Fibroblast of lung (primary cell): ENCODE measurements around the gene GALNT7.

ENCODE experiments used
- EZH2 ChIP-seq: IDR thresholded peaks from 2 replicates; pipeline ENCODE4 v1.5.1; 2012; ENCODE audit warnings: low read length, control low read depth, mild to moderate bottlenecking; ENCODE audit errors: missing control alignments
- TF ChIP-seq, protein P1 (sequence below), 2 donors: IDR thresholded peaks in 1 of 2; conservative IDR thresholded peaks in 1 of 2; 1 replicate in 1 of 2; 2 replicates in 1 of 2; pipeline ENCODE4 v1.5.1; 2011 to 2012; ENCODE audit warnings: low read length in 2 of 2, control low read depth in 1 of 2, inconsistent platforms in 1 of 2, low read depth in 1 of 2, mild to moderate bottlenecking in 1 of 2

DNA sequence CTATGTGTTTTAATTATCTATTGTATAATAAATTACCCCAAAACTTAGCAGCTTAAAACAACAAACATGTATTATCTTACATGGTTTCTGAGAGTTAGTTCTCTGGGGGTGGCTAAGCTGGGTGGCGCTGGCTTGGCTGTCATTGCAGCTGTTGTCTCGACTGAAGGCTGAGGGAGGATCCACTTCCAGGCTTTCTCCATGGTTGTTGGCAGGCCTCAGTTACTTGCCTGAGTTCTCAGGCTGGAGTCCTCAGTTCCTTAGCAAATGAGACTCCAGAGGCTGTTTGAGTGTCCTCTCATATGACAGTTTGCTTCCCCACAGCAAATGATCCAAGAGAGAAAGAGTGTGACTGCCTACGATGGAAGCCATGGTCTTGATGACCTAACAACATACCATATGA is 23.5 kb upstream of the GALNT7 start:
- TF ChIP-seq, protein P1, sequence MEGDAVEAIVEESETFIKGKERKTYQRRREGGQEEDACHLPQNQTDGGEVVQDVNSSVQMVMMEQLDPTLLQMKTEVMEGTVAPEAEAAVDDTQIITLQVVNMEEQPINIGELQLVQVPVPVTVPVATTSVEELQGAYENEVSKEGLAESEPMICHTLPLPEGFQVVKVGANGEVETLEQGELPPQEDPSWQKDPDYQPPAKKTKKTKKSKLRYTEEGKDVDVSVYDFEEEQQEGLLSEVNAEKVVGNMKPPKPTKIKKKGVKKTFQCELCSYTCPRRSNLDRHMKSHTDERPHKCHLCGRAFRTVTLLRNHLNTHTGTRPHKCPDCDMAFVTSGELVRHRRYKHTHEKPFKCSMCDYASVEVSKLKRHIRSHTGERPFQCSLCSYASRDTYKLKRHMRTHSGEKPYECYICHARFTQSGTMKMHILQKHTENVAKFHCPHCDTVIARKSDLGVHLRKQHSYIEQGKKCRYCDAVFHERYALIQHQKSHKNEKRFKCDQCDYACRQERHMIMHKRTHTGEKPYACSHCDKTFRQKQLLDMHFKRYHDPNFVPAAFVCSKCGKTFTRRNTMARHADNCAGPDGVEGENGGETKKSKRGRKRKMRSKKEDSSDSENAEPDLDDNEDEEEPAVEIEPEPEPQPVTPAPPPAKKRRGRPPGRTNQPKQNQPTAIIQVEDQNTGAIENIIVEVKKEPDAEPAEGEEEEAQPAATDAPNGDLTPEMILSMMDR (conservative IDR thresholded peaks at IDR 0.05 in 1 of 2, IDR thresholded peaks at IDR 0.05 in 1 of 2; ENCODE audit: low read depth in 1 of 2, low read length in 2 of 2), result no peak
- TF ChIP-seq EZH2, result no peak
